C4-2B (cell line): ENCODE measurements around the gene DHRS12.

Experiments
- ZFX ChIP-seq: fragments of 450-650 bp; IDR thresholded peaks from 2 replicates; pipeline ENCODE4 v1.6.1; 2017
- TF ChIP-seq, protein P1 (sequence below): fragments of 450-650 bp; conservative IDR thresholded peaks from 2 replicates; pipeline ENCODE4 v1.5.1; 2017; ENCODE audit warnings: mild to moderate bottlenecking

DNA sequence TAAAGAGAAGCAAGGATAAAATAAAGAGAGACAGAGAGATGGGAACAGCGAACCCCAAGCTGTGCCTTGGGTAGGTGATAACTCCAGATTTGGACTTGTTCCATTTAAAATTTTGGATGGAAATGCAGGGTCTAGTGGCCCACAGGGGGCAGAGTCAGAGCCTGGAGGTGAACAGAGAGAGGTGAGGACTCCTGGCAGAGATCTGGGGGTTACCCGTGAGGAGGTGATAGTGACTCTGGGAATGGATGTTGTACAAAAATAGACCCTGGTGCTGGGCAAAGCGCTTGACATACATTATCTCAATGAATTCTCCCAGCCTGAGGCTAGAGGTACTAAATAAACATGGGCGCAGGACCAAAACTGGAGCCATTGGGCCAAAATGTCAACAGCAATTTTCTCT is 14.3 kb upstream of the DHRS12 start:
- TF ChIP-seq, protein P1, sequence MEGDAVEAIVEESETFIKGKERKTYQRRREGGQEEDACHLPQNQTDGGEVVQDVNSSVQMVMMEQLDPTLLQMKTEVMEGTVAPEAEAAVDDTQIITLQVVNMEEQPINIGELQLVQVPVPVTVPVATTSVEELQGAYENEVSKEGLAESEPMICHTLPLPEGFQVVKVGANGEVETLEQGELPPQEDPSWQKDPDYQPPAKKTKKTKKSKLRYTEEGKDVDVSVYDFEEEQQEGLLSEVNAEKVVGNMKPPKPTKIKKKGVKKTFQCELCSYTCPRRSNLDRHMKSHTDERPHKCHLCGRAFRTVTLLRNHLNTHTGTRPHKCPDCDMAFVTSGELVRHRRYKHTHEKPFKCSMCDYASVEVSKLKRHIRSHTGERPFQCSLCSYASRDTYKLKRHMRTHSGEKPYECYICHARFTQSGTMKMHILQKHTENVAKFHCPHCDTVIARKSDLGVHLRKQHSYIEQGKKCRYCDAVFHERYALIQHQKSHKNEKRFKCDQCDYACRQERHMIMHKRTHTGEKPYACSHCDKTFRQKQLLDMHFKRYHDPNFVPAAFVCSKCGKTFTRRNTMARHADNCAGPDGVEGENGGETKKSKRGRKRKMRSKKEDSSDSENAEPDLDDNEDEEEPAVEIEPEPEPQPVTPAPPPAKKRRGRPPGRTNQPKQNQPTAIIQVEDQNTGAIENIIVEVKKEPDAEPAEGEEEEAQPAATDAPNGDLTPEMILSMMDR: no peak
- no peak for TF ChIP-seq ZFX
